GM12892 (cell line): ENCODE measurements around the gene HNRNPM.

Source experiments
- POLR2A ChIP-seq: IDR thresholded peaks from 2 replicates; pipeline ENCODE4 v1.6.1; 2011; ENCODE audit warnings: low read depth, low read length, control low read depth
- POLR2AphosphoS5 ChIP-seq: IDR thresholded peaks from 2 replicates; pipeline ENCODE4 v1.6.1; 2011; ENCODE audit warnings: low read depth, low read length, control low read depth
- TAF1 ChIP-seq: IDR thresholded peaks from 2 replicates; pipeline ENCODE4 v1.6.1; 2011; ENCODE audit warnings: low read depth, mild to moderate bottlenecking, control low read depth, low read length, borderline replicate concordance

GRCh38 chr19:8531470-8531869, 86.7 kb downstream of the HNRNPM start:
- no peak for TF ChIP-seq TAF1
- TF ChIP-seq POLR2A: no peak
- no peak for TF ChIP-seq POLR2AphosphoS5
